Activated CD4-positive, alpha-beta T cell treated with anti-CD3 and anti-CD28 coated beads, Interleukin-2, amount 50 U/mL, for 1 hour (primary cell): Measurements from ENCODE around the gene HADHA.
"Not testable (repeated sequence)": the region's sequence is repeated elsewhere in the genome, so short reads cannot be mapped to it uniquely, and the experiment has no call there.

Source experiments
- DNase-seq: peaks from one replicate; pipeline ENCODE4 v3.0.0-alpha.2; 2020

The HADHA gene

GRCh38 chr2:26172871-26173775 is 71.3 kb downstream of the HADHA start, which contains the start of gene GAREM2:
GAREM2 (plus strand) TSS chr2:26173088; CDS start chr2:26173221, 133 bp downstream.
- no peak for DNase-seq

DNA sequence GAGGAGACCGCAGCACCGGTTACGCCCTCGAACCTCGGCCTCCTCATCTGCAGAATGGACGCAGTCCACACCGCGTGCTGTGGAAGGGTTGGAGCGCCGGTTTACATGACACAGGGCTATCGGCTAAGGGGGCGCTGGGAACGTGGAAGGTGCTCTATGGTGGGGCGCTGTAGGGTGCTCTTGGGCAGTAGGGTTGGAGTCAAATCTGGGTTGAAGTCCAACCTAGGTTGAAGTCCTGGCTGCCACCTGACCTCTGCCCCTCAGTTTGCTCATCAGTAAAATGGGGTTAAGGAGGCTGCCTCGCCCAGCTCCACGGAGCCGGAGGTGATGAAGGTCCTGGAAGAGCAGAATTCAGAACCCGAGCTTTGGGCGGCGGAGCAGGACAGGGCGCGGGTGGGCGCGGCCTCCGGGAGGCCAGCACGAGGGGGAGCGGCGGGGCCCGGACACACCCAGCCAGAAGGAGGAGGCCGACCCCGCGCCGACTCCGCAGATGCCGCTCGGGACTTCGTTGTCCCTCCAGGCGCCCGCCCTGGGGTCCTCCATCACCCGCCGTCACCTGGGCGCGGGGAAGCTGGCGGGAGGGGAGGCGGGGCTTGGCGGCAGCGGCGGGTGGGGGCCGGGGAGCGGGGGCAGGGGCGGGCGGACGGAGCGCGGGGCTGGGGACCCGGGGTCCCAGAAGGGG is 72.1 kb downstream of the HADHA start:
- no peak for DNase-seq

DNA sequence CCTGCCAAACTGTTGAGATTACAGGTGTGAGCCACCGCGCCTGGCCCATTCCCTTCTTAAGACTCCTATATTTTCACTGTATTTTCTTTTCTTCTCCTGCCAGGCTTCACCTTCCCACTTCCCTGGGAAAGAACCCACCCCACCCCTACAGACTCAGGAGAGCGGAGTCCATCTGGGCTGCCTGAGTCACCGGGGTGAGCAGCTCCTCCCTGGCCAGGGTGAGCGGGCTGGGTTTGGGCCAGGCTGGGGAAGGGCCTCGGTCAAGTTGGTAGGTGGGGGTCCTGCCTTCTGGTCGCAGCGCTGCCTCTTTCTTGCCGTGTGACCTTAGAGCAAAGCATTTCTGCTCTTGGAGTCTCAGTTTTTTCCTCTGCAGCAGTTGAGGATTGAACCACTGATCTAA is 73.6 kb downstream of the HADHA start:
- DNase-seq: no peak

- DNase-seq: no peak
These were observed 74.6 kb downstream of the HADHA start for GRCh38 chr2:26169681-26170414.

DNA sequence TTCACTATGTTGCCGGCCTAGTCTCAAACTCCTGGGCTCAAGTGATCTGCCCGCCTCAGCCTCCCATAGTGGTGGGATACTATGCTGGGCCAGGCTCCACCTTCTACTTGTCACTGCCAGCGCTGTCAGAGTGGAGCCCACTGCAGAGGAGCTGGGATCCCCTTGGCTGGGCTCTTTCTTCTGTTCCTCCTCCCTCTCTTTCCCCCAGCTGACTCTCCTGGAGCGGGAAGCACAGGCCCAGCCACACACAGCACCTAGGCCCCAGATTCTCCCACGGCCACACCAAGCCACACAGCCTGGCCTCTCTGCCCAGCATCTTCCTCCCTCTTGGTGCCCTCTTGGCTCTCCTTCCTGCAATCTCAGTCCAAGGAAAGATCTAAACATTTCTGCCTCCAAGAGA is 75.2 kb downstream of the HADHA start:
- DNase-seq: no peak

DNA sequence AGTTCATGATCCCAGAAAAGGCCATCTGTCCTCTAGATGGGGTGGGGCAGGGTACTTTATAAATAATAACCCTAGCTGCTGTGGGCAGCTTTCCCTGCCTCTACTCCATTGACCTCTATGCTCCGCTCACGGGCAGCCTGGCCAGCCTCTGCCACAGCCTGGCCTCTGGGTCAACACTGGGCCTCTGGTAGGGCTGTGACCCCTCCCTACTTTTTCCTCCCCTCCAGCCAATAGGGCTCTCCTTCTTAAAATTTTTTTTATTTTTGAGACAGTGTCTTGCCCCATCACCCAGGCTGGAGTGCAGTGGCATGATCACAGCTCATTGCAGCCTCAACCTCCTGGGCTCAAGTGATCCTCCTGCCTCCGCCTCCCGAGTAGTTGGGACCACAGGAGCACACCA is 75.6 kb downstream of the HADHA start:
- DNase-seq: no peak

DNA sequence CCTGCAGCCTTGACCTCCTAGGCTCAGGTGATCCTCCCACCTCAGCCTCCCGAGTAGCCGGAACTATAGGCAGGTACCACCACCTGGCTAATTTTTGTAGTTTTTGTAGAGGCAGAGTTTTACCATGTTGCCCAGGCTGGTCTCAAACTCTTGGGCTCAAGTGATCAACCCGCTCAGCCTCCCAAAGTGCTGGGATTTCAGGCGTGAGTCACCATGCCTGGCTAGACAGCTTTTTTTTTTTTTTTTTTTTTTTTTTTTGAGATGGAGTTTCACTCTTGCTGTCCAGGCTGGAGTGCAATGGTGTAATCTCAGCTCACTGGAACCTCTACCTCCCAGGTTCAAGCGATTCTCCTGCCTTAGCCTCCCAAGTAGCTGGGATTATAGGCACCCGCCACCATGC is 77.9 kb downstream of the HADHA start:
- DNase-seq: not testable (repeated sequence)

DNA sequence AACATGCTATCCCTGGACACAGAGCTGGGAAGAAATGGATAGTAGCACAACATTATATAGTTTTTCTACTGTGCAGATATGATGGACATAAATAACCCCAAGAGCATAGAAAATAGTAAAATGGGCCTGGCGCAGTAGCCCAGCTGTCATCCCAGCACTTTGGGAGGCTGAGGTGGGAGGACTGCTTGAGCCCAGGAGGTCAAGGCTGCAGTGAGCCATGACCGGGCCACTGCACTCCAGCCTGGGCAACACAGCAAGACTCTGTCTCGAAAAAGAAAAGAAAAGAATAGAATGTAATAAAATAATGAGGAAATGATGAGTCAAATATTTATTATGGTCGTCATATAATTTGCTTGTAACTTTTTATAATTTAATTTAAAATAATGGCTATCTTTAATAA is 79.0 kb downstream of the HADHA start:
- no peak for DNase-seq

GRCh38 chr2:26164641-26165211 is 79.7 kb downstream of the HADHA start:
- DNase-seq: no peak

GRCh38 chr2:26164231-26164630 is 80.2 kb downstream of the HADHA start:
- no peak for DNase-seq

GRCh38 chr2:26162963-26163362 is 81.5 kb downstream of the HADHA start:
- no peak for DNase-seq

DNA sequence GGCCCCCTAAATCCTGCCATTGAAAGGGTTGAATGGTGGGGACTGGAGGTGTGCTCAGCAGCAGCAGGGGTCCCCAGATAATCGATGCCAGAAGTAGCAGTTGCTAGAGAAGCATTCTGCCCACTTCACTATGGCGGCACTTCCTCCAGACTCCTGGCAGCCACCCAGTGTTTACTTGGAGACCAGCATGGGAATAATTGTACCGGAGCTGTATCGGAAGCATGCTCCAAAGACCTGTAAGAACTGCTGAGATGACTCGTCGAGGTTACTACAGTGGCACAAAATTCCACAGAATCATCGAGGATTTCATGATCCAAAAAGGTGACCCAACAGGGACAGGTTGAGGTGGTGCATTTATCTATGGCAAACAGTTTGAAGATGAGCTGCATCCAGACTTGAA is 82.5 kb downstream of the HADHA start:
- DNase-seq: no peak

- DNase-seq: no peak
These were observed 86.9 kb downstream of the HADHA start for GRCh38 chr2:26157580-26157979.

DNA sequence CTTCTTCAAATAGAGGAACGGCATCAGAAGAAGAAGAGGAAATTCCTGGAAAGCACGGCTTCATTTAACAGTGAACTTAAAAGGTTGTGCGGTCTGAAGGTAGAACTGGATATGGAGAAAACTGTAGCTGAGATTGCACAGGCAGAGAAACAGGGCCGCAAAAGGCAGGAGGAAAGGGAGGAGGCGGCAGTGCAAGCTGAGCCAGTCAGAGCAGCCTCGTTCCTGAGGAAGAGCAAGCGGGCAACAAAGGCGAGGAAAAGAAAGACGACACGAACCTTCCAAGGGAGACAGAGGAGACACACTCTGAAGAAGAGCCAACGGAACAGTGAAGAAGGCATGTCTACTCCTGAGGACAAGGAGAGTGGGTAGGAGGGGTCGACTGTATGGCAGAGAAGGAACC is 94.2 kb downstream of the HADHA start:
- no peak for DNase-seq

GRCh38 chr2:26148501-26148900 is 95.9 kb downstream of the HADHA start:
- no peak for DNase-seq

DNA sequence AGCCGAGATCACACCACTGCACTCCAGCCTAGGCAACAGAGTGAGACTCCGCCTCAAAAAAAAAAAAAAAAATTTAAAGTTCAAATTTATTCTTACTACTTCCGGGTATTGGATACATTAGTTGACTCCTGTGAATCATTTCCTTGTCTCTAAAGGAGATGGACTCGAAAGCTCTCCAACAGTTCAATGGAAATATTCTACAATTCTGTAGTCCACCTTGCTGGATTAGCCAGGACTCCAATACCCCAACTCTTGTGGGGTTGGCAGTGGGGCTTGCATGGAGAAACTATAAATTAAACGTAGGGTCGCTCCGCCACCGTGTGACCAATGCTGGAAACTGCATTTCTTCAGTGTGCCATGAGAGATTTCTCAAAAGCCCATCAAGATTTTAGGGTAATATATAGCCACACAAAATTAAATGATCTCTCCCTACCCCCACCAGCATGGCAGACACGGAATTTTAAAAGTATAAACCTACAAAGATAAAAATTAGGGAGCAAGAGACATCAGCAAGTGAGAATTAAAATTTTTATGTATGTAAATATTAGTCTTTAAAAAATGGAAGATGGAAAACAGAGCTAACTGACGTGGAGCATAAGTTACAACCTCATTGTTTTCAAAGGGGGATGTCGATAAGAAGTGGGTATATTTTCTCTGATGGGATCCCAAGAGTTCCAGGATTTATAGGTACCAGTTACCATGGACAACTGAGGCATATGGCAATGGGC is 99.3 kb downstream of the HADHA start:
- peak; percentile 60 for DNase-seq

GRCh38 chr2:26144031-26144430 is 100.4 kb downstream of the HADHA start:
- DNase-seq: no peak

DNA sequence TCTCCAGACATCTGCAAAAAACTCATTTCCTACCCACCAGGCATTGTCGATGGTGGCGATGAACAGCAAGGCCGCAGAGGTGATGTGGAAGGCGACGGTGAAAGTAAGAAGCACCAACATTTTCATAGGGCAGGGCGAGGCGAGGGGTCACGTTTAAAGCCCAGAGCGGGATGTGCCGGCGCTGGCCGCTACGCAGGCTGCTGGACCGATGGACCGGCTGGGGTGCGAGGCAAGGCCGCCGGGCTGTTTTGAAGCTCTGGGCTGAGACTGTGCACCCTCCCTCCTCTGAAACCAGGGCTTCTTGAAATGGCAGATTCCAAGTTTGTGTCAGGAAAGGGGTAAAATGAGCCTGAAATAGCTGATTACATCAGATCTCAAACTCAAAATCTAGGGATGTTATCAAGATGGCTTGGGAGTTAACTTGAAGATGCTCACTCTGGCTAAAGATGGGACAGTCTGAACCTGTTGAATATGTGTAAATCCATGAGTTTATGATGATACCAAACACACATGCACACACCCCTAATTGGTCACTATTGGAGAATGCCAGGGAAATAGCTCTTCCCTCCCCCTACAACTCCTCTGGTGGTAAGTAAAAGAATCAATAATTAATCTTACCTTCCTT is 103.2 kb downstream of the HADHA start:
- no peak for DNase-seq
